NCI-H146 (cell line): ENCODE results near the gene ATP11A.
A peak's percentile ranks its signal among the peaks of the same experiment; 100 is the strongest.

Experiments used
- DNase-seq: peaks from one replicate; lab custom pipeline; 2025; lab: John Stamatoyannopoulos, UW

Gene ATP11A

DNA sequence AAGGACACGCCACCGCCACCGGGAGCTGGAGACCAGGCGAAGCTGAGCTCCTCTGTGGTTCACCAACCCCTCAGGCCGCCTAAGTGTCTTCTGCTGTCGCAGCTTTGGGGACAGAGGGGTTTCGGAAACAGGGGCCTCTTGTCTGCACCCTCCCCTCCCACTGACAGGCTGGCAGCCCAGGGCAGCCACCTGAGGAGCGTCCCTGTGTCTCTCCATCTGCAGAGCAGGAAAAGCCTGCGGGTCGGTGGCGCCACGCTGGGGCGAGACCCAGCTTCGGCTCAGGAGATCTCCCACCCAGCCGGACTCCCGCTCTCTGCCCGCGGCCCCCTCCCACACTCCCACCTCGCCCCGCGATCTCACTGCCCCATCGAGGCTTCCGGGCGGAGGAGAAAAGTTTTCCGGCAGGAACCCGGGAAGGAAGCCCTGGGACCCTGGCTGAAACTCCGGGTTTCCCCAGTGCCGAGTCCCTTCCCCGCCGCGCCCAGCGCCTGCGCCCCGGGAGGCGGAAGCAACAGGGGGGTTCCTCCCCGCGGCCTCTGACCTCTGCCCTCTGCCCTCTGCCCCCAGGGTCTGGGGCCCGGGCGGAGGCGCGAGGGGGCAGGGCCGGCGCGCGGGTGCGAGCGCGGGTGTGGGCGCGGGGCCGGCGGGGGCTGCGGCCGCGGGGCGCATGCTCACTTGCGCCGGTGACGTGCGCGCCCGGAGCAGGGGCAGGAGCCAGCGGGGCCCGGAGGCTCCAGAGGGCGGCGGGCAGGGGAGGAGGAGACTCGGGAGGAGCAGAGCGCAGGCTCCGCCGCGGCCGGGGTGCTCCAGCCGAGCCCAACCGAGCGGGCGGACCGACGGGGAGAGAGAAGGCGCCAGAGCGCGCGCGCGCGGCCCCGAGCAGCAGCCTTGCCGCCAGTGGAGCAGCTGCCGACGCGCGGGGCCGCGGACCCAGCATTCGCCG is at the start of gene ATP11A:
Gene ATP11A (plus strand): TSS at position 736 of the 943 bp plus-strand sequence. CDS start 379 bp downstream, outside the sequence.
- peak; percentile 96 for DNase-seq

DNA sequence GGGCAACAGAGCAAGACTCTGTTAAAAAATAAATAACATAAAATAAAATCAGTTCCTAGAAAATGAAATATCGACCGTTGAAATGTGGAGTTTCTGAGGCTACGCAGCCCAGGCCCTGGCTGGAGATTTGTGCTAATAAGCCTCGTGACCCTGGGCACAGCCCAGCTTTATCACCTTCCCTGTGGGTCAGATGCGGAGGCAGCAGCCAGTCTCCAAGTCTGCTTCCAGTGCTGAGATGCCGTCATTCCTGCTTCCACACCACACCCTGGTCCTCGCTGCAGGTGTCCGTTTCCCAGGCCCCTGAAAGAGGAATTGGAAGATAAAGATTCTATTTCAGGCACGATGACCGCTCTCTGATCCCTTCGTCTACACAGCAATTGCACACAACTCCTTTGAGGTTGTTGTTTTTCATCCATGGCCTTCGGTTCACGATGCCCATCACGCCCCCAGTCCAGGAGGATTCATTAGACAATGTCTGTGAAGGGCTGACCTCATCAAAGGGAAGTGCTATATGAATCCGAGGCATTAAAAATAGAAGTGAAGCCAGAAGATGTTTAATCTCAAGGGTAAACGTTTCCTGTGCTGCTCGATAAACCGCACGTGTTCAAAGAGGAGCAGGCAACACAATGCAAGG is 48.3 kb upstream of the ATP11A start:
- no peak for DNase-seq

DNA sequence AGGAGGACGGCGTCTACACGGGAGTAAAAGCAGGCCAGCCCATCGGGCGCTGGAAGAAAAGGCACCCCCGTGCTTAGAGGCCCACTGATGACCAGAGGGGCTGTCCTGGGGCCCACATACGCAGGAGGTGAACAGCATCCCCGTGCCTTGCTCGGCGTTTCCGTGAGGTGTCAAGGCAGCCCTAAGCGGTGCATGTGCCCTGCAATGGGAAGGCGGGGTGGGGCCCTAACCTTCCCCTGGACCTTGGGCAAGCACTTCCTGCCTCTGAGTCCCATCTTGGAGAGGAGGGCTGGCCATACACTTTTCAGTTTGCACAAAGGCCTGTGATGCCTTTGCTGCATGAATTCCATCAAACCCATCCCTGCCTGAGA is 47.8 kb upstream of the ATP11A start:
- no peak for DNase-seq

DNA sequence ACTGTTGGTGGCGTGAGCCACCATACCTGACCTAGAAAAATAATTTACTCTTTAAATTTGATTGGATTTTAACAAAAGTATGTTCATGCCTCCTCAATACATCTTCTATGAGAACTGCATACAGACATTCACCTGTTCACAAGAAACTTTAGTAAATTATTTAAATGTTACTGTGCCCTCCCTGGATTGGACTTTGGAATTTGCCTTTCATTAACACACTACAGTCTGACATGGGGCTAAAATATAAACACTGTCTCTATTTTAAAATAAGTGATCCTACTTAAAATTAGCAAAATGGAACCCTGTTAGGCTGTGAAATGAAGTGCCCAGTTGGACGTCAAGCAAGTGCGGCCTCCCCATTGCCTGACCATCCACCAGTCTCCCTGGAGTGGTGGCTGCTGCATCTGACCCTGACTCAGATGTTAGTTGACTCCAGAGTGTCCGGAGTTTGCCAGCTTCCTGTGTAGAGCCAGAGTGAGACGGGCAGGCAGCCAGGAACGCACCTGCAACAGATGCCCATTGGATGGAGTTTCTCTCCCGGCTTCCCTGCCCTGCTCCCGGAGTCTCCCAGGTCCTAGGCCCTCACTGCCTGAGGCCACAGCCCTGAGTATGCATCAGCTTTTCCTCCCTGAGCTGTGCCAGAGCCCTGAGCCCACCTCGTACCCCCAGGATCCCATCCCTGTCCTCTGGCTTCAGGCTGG is 45.9 kb upstream of the ATP11A start:
- DNase-seq: peak; percentile 62

DNA sequence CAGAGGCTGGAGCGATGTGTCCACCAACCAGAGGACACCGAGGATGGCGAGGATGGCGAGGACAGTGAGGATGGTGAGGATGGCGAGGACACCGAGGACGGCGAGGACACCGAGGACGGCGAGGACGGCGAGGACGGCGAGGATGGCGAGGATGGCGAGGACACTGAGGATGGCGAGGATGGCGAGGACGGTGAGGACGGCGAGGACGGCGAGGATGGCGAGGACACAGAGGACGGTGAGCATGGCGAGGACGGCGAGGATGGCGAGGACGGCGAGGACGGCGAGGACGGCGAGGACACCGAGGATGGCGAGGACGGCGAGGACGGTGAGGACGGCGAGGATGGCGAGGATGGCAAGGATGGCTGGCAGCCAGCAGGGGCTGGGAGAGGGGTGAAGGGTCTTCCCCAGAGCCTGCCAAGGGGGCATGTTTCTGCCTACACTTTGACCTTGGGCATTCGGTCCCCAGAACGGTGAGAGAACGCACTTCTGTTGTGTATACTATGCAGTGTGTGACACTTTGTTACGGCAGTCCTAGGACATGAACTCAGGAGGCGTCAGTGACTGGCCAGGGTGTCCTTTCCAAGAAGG is 44.4 kb upstream of the ATP11A start:
- DNase-seq: no peak

DNA sequence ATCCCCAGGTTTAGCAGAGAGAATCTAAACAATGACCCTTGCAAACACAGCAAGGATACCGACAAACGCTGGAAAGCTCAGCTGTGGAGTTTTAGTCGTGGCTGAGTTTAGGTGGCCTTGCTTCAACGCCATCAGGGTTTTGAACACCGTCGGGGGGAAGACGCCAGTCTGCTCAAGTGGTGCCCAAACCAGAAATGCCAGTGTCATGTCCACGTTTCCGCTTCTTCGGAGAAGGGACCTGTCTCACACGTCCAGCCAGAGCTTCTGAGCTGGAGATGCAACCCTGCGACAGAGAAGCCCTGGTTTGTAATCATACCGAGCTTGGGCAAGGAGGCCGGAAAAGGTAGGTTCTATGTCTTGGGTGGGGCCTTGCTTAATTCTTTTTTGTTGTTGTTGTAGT is 42.6 kb upstream of the ATP11A start:
- no peak for DNase-seq

DNA sequence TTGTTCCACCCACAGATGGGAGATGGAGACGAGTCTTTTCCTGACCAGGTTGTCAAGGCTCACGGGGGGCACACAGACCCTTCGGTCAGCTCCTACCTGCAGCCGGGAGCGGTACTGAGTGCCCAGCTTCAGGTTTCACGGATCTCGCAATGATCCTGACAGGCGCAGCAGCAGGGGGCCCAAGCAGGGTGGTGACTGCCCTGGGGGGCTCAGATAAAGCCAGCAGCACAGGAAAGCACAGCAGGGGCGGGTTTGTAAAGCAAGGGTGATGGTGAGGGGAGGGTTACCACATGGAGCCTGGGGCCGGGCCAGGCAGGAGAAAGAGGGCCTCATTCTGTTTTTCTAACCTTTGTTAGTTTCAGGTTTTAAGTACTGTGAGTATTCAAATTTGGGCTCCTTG is 41.7 kb upstream of the ATP11A start:
- DNase-seq: peak; percentile 49

DNA sequence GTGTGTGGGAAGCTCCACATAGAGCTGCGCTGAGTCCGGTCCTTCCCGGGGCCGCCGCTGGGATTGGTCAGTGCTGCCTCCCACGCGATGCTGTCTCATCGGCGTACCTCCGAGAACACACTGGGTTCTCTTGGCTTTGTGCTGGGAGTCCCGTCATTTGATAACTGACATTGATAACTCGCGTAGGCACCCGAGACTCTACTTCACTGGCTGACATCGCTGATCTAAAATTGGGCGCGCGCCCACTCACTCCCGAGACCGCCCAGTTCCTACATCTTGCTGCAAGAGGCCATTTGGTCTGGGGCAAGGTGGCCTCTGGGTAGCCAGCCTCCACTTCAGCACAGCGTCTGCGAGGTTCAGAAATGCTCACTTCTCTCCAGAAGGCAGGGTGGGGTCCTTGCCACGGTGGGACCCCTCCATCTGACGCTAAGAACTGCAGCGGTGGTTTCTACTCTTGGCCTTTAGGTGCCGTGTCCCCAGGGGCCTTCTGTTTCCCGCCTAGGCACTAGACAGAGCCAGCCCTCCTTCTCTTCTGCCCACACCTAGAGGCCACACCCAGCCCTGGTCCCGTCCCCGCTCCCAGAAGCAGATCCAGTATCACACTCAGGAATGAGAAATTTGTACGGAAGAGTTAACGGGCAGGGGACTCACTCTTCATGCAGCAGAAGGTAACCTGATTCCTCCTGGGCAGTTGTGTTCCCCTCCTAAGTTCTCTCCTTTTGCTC is 40.7 kb upstream of the ATP11A start:
- DNase-seq: no peak

DNA sequence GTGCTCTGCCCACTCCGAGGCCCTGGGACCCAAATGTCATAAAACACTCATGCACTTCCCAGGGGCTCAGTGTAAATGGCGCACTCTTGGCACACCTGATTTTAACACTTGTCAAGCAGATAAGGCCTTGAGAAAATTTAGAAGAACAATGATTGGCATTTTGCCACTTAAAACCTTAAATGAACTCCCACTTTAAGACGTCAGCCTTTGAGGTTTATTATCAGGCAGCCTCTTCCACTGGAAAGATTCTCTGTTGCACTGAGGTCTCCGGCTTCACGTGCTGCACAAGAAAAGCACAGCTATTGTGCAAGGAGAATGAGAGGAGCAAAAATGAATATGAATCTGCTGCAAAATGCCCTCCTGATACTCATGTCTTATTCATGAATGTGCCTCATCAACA is 38.5 kb upstream of the ATP11A start:
- no peak for DNase-seq

DNA sequence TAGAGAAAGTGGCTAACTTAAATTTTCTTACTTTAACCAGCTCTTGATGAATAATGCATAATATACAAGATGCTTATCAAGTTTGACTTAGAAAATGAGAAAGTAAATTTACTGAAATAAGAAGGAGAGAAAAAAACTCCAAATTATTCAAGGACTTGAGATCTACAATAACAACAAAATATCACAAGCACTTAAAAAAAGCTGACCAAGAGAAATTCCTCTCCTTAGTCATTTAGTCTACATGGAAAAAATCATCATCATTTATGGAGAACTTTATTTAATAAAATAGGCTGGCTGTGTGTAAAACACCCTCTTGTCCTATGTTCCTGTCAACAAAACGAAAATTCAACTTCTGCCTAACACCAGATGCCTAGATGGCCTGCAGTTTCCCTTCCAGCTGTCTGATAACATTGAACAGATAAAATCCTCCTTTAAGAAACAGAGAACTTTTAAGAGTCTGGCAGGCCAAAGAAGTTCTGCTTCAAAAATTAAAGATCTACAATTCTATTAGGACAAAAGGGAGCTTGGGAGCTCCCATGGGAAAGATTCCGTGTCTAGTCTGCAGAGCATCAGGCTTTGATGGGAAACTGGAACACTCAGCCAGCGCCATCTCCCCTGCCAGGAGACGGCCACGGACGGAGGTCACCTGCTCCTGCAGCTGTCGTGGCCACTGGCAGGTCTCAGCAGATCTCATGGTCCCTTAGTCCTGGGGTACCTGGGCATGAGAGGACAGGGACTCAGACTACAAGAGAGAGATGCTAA is 37.9 kb upstream of the ATP11A start:
- no peak for DNase-seq

DNA sequence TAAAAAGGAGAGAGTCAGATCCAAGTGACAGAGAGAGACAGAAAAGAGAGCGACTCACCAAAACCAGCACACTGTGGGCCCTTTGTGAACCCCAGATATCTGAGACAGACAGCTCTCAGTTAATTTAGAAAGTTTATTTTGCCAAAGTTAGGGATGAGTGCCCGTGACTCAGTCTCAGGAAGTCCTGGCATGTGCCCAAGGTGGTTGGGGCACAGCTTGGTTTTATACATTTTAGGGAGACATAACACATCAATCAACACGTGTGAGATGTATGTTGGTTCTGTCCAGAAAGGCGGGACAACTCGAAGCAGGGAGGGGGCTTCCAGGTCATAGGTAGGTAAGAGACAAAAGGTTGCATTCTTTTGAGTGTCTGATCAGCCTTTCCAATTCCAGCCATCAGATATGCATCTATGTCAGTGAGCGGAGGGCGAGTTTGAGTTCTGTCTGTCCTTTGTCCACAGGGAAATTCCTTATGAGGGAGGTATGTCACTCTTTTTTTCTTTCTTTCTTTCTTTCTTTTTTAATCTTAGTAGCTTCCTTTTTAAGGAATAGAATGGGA is 37.2 kb upstream of the ATP11A start:
- DNase-seq: no peak

DNA sequence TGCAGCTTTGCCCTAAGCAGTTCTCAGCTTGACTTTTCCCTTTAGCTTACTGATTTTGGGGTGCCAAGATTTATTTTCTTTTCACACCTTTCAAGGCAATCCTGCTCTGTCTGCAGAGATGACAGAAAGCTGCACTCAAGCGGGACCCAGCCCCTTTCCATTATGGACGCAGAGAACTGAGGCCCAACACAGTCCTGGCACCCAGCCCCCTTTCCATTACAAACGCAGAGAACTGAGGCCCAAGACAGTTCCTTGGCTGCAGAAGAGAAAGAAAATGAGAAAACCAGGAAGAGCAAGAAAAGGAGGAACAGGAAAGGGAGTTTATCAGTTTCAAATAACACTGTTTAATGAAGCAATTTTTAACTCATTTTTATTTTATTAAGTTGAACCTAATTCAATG is 36.8 kb upstream of the ATP11A start:
- DNase-seq: no peak

DNA sequence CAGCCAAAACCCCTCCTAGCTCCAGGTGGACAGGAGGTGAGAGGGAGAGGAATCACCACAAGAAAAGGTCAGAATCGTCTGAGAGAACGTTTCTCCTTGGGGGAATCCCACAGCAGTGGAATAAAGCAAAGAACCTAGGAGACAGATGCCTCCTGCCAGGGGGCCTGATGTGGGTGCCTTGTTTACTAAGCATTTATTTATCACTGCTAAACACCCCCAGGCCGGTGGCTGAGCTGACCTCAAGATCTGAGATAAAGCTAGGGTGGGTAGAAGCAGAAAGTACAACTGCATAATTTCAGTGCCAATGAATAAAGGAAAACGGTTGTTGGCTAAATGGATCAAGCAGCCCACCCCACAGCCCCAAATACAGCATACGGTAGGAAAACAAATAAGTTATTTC is 33.9 kb upstream of the ATP11A start:
- DNase-seq: no peak

DNA sequence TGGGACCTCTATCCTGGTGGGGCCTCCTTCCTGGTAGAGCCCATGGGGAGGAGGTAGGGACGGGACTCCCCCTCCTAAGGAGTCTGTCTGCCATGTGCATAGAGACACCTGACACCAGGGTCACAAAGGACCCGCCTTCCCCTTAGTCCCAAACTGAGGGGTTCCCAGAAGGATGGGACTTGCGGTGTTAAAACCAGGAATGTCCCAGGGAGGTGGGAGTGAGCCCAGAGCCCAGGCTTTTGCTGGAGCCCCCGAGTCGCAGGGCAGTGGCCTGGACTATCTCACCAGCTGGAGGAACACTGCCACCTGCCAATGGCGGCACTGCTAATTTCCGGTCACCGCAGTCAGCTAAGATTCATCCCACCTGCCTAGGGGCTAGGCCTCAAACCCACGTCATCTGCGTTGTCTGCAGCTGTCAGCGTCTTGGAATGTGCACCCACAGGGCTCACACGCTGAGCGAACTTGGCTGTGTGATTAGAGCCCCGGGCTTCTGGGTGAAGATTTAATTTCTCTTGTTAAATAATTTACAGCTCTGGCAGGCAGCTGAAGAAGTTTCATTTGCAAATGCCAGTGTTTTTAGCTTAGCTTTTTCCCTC is 31.9 kb upstream of the ATP11A start:
- no peak for DNase-seq

DNA sequence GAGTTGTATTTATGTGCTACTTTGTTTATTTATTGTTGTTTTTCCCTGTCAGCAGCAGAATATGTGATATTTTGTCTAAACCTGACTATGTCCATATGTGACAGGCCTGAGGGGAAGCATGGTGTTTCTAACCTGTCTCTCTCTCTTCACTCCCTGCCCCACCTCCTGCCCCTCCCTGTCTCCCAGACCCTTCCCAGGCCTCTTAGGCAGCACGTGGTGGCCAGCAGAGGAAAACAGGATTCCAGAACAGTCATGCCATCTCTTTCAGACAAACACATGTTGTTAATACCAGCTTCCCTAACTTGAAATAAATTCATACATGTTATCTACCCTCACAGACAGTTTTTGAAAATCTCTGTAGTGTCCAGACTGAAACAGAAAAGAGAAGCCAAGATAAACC is 31.0 kb upstream of the ATP11A start:
- no peak for DNase-seq

DNA sequence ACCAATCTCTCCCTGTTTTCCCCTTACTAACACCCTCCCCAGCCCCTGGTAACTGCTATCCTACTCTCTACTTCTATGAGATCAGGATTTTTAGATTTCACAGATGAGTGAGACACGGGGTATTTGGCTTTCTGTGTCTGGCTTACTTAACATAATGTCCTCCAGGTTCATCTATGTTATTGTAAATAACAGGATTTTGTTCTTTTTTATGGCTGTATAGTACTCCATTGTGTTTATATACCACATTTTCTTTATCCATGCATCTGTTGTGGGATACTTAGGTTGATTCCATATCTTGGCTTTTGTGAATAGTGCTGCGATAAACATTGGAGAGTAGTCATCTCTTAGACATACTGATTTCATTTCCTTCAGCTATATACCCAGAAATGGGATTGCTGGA is 28.5 kb upstream of the ATP11A start:
- no peak for DNase-seq

DNA sequence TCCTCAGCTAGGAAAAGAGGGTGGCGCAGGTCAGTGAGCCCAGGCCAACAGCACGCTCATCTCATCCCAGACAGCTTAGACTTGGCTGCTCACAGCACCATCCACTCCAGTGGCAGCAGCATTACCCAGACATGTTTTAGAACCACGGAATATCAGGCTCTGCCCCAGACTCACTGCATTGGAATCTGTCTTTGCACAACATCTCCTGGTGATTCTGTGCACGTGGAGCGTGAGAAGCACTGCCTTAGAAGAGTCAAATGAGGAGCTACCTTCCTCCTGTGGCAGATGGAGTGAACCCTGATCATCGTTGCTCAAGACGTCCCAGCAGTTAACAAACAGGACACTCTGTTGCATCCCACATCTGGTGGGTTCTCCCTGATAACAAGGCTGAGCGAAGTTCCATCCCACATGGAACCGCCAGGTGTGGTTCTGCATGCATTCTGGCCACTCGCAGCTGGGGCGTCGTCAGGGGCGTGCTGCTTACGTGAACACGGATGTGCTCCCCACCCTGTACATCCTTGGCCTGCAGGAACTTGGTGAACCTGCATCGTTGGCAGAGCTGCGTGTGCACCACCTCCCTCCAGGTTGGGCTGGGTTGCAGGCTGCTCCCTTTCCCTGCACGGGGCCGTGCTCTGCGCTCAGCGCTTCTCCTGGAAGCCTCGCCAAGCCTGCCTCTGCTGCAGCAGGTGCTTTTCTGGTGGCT is 25.2 kb upstream of the ATP11A start:
- peak; percentile 33 for DNase-seq

DNA sequence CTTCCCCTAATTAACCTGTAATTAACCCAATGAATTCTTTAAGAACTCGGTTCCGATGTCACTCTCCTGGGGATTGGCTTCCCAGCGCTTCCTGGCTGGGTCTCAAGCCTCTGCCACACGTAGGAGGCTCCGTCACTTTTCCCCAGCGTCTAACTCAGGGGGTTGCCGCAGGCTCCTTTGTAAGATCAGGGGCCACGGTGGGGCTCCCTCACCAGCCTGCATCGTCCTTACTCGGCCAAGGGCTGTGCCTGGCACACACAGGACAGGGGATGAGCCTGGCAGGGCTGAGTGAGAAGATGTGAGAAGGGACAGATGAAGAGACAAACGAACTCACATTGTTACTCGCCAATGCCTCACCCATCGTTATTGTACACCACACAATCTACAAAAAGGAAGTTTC is 20.9 kb upstream of the ATP11A start:
- no peak for DNase-seq

DNA sequence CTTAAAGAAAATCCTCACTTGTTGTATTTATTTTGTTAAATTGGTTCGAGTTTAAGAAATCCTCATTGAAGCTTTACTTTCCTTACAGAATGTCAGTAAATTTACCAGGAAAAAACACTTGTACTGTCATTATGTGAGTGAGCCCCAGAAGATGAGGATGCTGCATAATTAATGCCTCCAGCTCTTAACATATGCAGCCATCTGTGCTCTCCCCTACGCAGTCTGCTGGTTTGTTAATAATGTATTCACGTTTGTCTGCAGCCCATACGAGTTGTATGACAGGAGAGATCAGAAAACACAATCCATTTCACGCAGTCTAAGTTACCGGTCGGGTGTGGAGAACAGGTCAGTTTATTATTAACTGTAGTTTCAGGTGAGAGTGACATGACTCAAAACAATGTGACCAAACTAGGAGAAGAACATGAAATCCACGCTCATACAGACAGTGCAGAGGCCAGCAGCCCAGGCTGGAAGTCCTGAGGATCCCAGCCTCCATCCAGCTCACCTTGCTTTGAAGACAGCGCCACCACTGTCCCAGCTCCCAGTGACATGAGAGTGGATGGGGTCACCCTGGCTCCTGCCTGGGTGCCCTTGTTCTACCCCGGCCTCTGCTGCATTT is 19.8 kb upstream of the ATP11A start:
- DNase-seq: no peak
